GM12874 (cell line): ENCODE measurements around the gene DMRTC2.

Source experiments
- TF ChIP-seq, protein P1 (sequence below): IDR thresholded peaks from 2 replicates; pipeline ENCODE4 v1.5.1; 2011; ENCODE audit warnings: low read depth, mild to moderate bottlenecking, control low read depth, low read length, moderate library complexity; ENCODE audit not compliant: insufficient read depth

Gene DMRTC2

DNA sequence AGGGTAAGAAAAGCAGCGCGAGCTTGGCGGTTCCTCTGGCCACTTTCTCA is at the start of gene DMRTC2:
TSS of gene DMRTC2 (plus strand) at position 42 of the 50 bp plus-strand sequence. CDS start 2,387 bp downstream, outside the sequence.
- TF ChIP-seq, protein P1, sequence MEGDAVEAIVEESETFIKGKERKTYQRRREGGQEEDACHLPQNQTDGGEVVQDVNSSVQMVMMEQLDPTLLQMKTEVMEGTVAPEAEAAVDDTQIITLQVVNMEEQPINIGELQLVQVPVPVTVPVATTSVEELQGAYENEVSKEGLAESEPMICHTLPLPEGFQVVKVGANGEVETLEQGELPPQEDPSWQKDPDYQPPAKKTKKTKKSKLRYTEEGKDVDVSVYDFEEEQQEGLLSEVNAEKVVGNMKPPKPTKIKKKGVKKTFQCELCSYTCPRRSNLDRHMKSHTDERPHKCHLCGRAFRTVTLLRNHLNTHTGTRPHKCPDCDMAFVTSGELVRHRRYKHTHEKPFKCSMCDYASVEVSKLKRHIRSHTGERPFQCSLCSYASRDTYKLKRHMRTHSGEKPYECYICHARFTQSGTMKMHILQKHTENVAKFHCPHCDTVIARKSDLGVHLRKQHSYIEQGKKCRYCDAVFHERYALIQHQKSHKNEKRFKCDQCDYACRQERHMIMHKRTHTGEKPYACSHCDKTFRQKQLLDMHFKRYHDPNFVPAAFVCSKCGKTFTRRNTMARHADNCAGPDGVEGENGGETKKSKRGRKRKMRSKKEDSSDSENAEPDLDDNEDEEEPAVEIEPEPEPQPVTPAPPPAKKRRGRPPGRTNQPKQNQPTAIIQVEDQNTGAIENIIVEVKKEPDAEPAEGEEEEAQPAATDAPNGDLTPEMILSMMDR: no peak

DNA sequence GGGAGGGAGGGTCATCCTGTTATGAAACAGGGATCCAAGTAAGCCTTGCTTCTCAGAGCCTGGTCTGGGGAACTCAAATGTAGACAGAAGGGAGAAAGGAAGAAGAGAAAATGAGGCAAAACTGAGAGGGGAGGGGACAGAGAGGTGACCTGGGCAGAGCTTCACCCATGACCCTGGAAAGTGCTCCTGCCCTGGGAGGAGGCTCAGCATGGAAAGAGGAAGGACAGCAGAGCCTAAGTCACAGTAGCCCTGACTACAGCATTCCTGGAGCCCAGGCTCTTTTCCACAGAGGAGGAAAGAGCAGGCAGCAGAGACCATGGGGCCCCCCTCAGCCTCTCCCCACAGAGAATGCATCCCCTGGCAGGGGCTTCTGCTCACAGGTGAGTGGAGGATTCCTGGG is 48.5 kb upstream of the DMRTC2 start, which contains the start of gene CEACAM3:
TSS of gene CEACAM3 (plus strand) at position 226 of the 400 bp plus-strand sequence. CDS start at position 317, 91 bp downstream.
- TF ChIP-seq, protein P1: no peak

DNA sequence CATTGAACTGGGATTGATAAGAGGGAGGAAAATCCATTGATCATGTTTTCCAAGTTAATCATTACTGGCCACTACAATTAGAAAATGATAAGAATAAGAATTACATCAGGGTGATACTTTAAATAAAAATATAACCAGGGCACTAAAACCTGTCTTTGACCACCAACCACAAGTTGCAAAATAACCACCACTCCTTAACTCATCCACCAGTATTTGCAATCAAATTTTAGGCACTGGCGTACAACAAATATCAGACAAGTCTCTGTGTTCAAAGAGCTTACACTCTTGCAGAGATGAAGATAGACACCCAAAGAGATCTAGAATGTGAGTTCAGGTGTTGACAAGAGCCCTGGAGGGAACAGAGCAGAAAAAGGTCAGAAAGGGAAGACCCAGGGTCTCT is 47.9 kb upstream of the DMRTC2 start:
- TF ChIP-seq, protein P1: no peak

DNA sequence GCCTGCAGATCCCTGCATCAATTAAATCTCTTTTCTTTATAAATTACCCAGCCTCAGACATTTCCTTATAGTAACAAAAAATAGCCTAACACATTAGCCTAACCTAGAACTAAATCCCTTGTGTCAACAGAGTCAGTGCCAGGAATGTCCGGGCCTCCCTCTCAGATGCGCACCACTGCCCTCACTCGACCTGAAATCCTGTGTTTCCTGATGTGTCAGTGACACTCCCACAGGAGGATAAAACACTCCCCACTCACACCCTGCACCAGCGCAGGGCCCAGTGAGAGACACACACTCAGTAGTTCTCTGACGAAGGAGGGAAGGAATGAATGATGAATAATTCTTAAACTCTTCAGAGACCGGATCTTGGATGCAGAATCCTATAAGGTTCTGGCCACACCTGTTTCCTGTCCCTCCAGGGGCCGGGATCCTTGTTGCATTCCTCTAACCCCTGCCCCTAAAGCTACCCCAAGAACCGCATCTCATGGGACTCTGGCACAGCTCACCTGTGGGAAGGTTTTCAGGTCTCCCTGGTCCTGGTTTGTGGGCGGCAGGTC is 45.3 kb upstream of the DMRTC2 start:
- TF ChIP-seq, protein P1: no peak

DNA sequence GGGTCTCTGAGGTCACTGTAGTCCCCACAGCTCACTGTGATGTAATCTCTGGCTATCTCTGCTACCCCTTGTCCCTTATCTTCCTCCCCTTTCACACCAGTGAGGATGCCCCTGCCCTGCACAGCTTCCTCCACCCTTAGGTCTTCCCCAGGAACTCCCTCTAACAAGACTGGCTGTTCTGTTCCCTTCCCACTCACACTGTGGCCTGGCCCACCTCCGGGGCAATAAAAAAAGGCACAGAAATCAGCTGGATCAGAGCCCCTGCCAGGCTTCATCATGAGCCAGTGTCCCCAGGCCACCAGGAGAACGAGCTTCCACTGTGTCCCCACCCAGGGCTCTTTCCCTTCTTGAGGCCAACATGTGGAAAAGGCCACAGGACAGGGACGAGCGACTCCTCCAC is 43.8 kb upstream of the DMRTC2 start:
- TF ChIP-seq, protein P1: no peak

DNA sequence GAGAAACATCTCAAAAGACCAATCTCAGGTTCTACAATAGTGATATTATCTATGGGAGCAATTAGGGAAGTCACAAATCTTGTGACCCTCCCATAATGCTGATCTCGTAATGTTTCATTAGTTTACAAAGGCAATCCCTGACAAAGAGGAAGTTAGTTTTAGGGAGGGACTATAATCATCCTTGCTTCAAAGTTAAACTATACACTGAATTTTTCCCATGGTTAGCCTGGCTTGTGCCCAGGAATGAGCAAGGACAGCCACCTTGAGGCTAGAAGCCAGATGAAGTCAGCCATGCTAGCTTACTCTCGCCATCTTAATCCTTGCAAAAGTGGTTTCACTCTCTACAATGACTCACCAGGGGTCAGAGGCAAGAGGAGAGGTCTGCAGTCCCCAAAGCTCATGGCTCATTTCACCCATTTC is 43.0 kb upstream of the DMRTC2 start:
- TF ChIP-seq, protein P1: no peak

DNA sequence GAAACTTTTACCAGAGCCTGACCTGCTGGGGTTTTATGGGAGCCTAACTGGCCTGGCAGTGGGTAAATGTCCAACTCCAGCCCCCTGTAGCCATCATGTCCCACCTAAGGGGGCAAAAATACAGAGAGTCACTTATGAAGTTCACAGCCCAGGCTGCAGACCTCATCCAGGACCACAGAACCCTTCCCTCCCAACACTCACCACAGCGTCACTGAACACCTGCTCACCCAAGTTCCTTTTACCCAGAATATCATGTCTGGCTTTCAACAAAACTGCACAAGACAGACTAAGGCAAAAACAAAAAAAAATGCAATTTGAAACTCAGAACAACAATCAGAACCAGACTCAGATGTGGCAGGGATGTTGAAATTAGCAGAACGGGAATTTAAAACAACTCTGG is 42.1 kb upstream of the DMRTC2 start:
- TF ChIP-seq, protein P1: no peak

DNA sequence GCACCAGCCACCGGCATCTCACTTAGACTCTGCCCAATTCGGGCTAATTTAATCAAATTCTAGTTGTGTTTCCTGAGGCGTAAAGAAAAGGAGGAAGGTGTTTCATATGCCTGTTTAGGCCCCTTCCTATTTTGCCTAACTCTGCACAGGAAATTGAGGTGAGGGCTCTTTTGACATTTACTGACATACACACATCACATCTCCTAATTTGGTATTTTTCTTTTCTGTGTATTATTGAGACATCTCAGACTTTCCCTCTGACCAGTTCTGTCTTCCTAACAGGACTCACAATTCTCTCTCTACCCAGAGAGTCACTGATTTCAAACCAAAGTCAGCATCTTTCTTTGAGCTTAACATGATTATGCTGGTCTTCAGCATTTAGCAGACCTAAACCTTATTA is 40.5 kb upstream of the DMRTC2 start:
- TF ChIP-seq, protein P1: no peak
